ENCODE measurements around the gene LRRC1.

The LRRC1 gene

DNA sequence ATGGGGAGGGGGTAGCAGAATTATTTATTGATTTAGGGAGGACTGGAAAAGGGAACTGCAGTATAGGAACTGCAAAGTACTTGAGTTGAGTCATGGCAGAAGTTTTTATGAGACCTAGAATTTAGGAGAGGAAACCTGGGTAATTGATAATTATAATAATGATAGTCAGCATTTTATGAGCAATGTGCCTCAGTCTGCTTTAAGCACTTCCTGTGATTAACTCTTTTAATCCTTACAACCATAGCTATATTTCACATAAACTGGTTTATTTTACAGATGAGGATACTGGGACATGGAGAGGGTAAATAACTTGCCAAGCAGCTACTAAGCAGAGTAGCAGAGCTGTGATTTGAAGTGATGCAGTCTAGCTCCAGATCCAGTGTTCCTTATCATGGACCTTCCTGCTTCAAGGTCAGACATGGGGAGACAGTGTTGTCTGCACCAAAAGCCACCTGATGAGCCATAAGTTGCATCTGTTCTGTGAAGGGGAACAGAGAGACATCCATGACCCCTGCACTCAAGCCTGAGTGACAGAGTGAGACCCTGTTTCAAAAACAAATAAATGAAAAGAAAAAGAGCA lies 13.6 kb downstream of the LRRC1 start:
- TF ChIP-seq, protein P1, sequence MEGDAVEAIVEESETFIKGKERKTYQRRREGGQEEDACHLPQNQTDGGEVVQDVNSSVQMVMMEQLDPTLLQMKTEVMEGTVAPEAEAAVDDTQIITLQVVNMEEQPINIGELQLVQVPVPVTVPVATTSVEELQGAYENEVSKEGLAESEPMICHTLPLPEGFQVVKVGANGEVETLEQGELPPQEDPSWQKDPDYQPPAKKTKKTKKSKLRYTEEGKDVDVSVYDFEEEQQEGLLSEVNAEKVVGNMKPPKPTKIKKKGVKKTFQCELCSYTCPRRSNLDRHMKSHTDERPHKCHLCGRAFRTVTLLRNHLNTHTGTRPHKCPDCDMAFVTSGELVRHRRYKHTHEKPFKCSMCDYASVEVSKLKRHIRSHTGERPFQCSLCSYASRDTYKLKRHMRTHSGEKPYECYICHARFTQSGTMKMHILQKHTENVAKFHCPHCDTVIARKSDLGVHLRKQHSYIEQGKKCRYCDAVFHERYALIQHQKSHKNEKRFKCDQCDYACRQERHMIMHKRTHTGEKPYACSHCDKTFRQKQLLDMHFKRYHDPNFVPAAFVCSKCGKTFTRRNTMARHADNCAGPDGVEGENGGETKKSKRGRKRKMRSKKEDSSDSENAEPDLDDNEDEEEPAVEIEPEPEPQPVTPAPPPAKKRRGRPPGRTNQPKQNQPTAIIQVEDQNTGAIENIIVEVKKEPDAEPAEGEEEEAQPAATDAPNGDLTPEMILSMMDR (IDR thresholded peaks at IDR 0.05; ENCODE audit: low read depth, low read length) = no peak
- no peak overlapping the region for H3K4me3 ChIP-seq (ENCODE audit: low read depth, low read length)

DNA sequence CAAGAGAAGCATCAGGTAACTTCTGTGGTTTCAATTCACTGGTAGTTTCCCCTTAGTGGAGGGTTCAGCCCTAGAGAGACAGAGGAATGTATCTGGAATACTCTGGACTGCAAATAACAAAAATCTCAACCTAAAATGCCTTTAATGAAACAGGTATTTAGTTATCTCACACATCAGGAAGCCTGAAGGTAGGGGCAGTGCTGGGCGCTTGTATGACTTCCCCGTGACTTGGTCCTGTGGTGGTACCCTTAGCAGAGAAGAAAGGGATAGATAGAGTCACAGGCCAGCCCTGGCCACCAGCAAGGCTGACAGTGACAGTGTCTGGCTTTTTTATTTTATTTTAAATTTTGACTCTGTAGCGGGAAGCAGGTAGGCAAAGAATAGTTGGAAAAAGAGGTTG lies 14.9 kb downstream of the LRRC1 start:
- no peak overlapping the region for H3K4me3 ChIP-seq (ENCODE audit: low read depth, low read length)
- TF ChIP-seq, protein P1 (IDR thresholded peaks at IDR 0.05; ENCODE audit: low read depth, low read length) = no peak

DNA sequence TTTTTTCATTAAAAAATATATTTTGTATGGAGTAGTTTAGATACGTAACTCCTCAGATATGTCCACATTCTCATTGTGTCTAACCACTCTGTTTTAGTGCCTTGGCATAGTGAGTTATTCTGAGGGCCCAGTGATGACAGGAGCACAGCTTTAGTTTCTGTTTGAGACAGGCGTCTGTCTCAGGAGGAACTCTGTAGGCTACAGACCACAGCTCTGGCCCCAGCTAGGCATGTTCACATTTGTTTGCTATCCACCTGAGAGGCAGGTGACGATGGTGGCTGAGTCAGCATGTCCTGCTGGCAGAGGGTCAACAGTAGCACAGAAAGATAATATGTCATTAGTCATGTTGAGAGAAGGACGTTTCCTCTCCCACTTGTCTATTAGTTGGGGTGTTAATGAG lies 16.3 kb downstream of the LRRC1 start:
- TF ChIP-seq, protein P1 (IDR thresholded peaks at IDR 0.05; ENCODE audit: low read depth, low read length) = no peak
- no peak overlapping the region for H3K4me3 ChIP-seq (ENCODE audit: low read depth, low read length)

DNA sequence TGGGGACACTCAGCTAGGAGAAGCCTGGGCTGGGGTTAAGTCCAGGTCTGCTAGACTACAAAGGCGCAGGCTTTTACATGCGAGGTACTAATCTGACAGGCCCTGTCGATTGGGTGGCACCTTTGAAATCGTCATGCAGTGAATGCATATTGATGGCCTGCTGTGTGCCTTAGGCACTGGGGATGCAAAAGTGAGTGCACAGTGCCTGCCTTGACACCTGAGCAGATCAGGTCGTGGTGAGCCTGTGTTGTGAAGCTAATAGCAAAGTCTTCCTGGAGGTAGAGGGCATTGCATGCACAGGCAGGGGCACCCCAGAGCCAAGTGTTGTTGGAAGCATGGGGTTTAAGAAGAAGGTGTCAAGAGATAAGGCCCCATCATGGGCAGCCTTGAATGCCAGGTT lies 16.9 kb downstream of the LRRC1 start:
- no peak overlapping the region for H3K4me3 ChIP-seq (ENCODE audit: low read depth, low read length)

DNA sequence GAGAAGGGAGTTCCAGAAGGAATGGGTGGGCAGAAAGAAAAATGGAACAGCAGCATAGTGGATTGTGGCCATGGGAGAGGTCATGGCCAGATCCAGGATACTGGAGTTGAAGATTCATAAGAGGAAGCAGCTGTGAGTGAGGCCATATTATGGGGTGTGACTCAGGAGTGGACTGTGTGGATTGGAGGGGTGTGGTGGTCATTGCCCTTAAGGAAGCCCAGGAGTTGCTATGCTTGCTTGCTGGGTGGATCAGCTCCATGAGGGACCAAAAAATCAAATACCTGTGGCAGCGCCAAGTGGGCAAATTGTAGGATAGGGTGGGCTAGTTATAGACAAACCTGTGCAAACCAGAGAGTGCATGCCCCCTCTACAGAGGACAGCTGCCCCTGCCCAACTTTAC lies 18.3 kb downstream of the LRRC1 start:
- H3K4me3 ChIP-seq (ENCODE audit: low read depth, low read length) = no peak overlapping the region
- TF ChIP-seq, protein P1 (IDR thresholded peaks at IDR 0.05; ENCODE audit: low read depth, low read length) = no peak

More for the DNA sequence above, 16.9 kb downstream of the LRRC1 start:
- TF ChIP-seq, protein P1 (IDR thresholded peaks at IDR 0.05; ENCODE audit: low read depth, low read length) = no peak

DNA sequence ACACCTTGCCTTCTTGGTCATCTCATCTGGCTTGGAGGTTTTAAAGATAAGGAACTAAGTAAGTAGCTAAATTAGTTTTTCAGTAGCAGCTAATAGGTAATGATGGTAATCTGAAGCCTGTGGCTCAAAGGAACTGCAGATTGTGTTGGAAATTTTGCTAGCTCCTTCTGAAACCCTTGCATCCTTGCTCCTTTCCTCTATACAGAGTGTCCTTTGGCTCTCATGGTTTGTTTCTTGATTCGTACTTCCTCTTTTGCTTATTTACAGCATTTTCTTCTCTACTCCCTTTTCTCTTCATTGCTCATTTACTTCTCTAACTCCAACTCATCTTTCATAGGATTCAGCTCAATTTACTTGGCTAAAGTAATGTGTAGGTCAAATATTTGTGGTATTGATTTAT lies 19.0 kb downstream of the LRRC1 start:
- TF ChIP-seq, protein P1 (IDR thresholded peaks at IDR 0.05; ENCODE audit: low read depth, low read length) = no peak
- H3K4me3 ChIP-seq (ENCODE audit: low read depth, low read length) = no peak overlapping the region

DNA sequence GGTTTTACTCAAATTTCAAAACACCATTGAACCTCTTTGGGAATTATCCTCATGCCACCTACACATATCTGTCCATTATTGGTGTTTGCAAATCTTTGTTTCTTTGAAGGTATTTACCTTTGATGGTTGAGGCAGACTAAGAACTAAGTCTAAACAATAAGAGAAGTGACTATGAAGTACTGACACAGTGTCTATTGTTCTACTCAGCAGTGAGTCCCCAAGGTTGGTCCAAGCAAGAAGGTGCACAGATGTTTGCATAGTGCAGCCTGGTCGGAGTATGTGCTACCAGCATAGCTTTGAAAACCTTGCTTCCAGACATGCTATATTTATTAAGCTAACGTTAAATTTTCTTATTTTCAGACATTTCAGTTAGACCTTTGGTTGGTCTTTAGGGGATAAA lies 19.5 kb downstream of the LRRC1 start:
- no peak overlapping the region for H3K4me3 ChIP-seq (ENCODE audit: low read depth, low read length)
- TF ChIP-seq, protein P1 (IDR thresholded peaks at IDR 0.05; ENCODE audit: low read depth, low read length) = no peak

Data from WI38 (cell line).